Esophagus muscularis mucosa (tissue), 4 donors: Measurements from ENCODE around the gene AKAP8. TPM values are rescaled to one million over a fixed set of nuclear protein-coding genes. Genes with fewer than 3 reads are reported as not detected.
"Not testable (repeated sequence)": the region's sequence is repeated elsewhere in the genome, so short reads cannot be mapped to it uniquely, and the experiment has no call there.

Experiments used
- DNase-seq: peaks from one replicate; pipeline ENCODE4 v3.0.0-alpha.2; 2017; ENCODE audit errors: extremely low spot score
- H3K27ac ChIP-seq, 4 donors: fragments of 200-600 bp; sonication (generic); replicated peaks in 1 of 4; 1 replicate in 3 of 4; 2 replicates in 1 of 4; pipeline ENCODE4 v1.5.1; 2016 to 2019; ENCODE audit warnings: mild to moderate bottlenecking in 1 of 4
- H3K27me3 ChIP-seq, 4 donors: fragments of 200-600 bp; sonication (generic); one replicate each; pipeline versions ENCODE4 v1.5.1 to v1.6.0; 2016 to 2019
- H3K36me3 ChIP-seq, 4 donors: fragments of 200-600 bp; sonication (generic); one replicate each; pipeline ENCODE4 v1.5.1; 2016 to 2019
- H3K4me1 ChIP-seq, 4 donors: fragments of 200-600 bp; sonication (generic); one replicate each; pipeline ENCODE4 v1.5.1; 2016 to 2019
- H3K4me3 ChIP-seq, 4 donors: fragments of 200-600 bp; sonication (generic); 1 replicate in 2 of 4; 2 replicates in 2 of 4; pipeline ENCODE4 v1.5.1; 2016 to 2019; ENCODE audit warnings: mild to moderate bottlenecking in 4 of 4, moderate library complexity in 1 of 4
- H3K9me3 ChIP-seq, 4 donors: fragments of 200-600 bp; sonication (generic); 1 replicate in 3 of 4; 2 replicates in 1 of 4; pipeline ENCODE4 v1.5.1; 2016 to 2019
- EP300 ChIP-seq: sonication (generic); formaldehyde crosslinking; IDR thresholded peaks from one replicate; pipeline ENCODE4 v1.6.1; 2017; ENCODE audit warnings: antibody characterized with exemption
- POLR2A ChIP-seq: fragments of 450-650 bp; IDR thresholded peaks from one replicate; pipeline ENCODE4 v1.6.1; 2017; ENCODE audit warnings: antibody characterized with exemption, moderate library complexity, mild to moderate bottlenecking, low read depth
- POLR2AphosphoS5 ChIP-seq, 2 donors: sonication (generic); formaldehyde crosslinking; IDR thresholded peaks; one replicate each; pipeline ENCODE4 v1.6.1; 2017; ENCODE audit warnings: antibody characterized with exemption in 2 of 2
- WGBS: methylation state at CpG from one replicate; pipeline ENCODE4 v1.1.5; 2018; 5-methylcytosine and 5-hydroxymethylcytosine counted together
- intact Hi-C: fragments of 100-400 bp; cut with DNase I; formaldehyde crosslinking; loops from one replicate; pipeline ENCODE4 v1.15.1; 2023
- total RNA-seq, 4 donors: library from RNA; depleted of rRNA; stranded (reverse); fragments of >200 nt; gene quantifications; one replicate each; pipeline versions ENCODE4 v1.1.0 to v1.2.1, GENCODE V29; 2016
- TF ChIP-seq, protein P1 (sequence below), 3 experiments: fragments of 200-600 bp in 2 of 3; fragments of 450-650 bp in 1 of 3; sonication (generic) in 2 of 3; IDR thresholded peaks; one replicate each; pipeline ENCODE4 v1.5.1; 2017 to 2019; ENCODE audit warnings: antibody characterized with exemption in 3 of 3, mild to moderate bottlenecking in 2 of 3, moderate library complexity in 1 of 3

Gene AKAP8
- total RNA-seq, 4 donors from 2014 or later = 25.2 to 34.3 (median 29.6) TPM

DNA sequence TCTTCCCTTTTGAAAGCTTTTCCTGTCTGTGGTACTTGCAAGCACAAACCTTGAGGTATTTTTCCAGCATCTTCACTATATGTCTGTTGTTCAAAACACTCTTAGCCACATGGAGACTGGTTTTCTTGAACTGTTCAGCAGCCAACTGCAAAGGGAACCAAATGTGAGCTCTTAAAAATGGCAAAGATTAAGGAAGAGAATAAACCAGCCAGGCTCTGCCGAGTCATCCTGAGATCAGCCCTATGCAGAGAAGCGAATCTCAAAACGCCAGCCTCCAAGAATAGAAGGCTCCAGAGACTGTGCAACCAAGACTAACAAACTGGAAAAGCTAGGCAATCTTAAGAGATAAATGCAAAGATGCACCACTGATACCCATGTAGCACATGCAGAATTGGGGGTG, 20.7 kb downstream of the AKAP8 start:
- H3K4me3 ChIP-seq = no peak overlapping the region
- intact Hi-C loops = no loop called here
- DNase-seq = no peak
- TF ChIP-seq EP300 (no peak), POLR2A (no peak), POLR2AphosphoS5 (IDR thresholded peaks at IDR 0.05) (no peak)
- TF ChIP-seq, protein P1, sequence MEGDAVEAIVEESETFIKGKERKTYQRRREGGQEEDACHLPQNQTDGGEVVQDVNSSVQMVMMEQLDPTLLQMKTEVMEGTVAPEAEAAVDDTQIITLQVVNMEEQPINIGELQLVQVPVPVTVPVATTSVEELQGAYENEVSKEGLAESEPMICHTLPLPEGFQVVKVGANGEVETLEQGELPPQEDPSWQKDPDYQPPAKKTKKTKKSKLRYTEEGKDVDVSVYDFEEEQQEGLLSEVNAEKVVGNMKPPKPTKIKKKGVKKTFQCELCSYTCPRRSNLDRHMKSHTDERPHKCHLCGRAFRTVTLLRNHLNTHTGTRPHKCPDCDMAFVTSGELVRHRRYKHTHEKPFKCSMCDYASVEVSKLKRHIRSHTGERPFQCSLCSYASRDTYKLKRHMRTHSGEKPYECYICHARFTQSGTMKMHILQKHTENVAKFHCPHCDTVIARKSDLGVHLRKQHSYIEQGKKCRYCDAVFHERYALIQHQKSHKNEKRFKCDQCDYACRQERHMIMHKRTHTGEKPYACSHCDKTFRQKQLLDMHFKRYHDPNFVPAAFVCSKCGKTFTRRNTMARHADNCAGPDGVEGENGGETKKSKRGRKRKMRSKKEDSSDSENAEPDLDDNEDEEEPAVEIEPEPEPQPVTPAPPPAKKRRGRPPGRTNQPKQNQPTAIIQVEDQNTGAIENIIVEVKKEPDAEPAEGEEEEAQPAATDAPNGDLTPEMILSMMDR (IDR thresholded peaks at IDR 0.05) = no peak
- no peaks in the 10 kb centered on the region for H3K27me3 ChIP-seq
- H3K27ac ChIP-seq = no peak overlapping the region
- 84% methylated on average over 3 of the region's 3 CpGs for WGBS
- peaks cover 50 to 91% (median 82%) of the 10 kb centered on the region in 4 donors for H3K36me3 ChIP-seq
- no peaks in the 10 kb centered on the region for H3K9me3 ChIP-seq
- H3K4me1 ChIP-seq = peaks cover 0 to 5% (median 0%) of the 10 kb centered on the region in 4 donors

- intact Hi-C loops = no loop called here
- Histone ChIP-seq H3K4me3 (no peak overlapping the region), H3K4me1 (peaks cover 0 to 5% (median 0%) of the 10 kb centered on the region in 4 donors), H3K36me3 (peaks cover 52 to 94% (median 89%) of the 10 kb centered on the region in 4 donors), H3K27me3 (no peaks in the 10 kb centered on the region), H3K9me3 (no peaks in the 10 kb centered on the region), H3K27ac (no peak overlapping the region)
- 92% methylated on average over 4 of the region's 4 CpGs for WGBS
- no peak for DNase-seq
- TF ChIP-seq POLR2A = no peak
- TF ChIP-seq POLR2AphosphoS5 (IDR thresholded peaks at IDR 0.05) = no peak
- TF ChIP-seq, protein P1 (IDR thresholded peaks at IDR 0.05) = no peak
- TF ChIP-seq EP300 = no peak
Observed at GRCh38 chr19:15357906-15358305, 21.7 kb downstream of the AKAP8 start.

- Histone ChIP-seq H3K4me3 (no peak overlapping the region), H3K4me1 (peaks cover 0 to 5% (median 0%) of the 10 kb centered on the region in 4 donors), H3K9me3 (no peaks in the 10 kb centered on the region), H3K27ac (peak overlapping the region in 1 of 4 donors; percentile 4), H3K27me3 (no peaks in the 10 kb centered on the region), H3K36me3 (peaks cover 38 to 78% (median 67%) of the 10 kb centered on the region in 4 donors)
- DNase-seq = no peak
- peak in 1 of 2 donors; percentile 23 for TF ChIP-seq POLR2AphosphoS5 (IDR thresholded peaks at IDR 0.05)
- TF ChIP-seq, protein P1 (IDR thresholded peaks at IDR 0.05) = no peak
- intact Hi-C loops = no loop called here
- WGBS = 75% methylated on average over 27 of the region's 27 CpGs
Observed at GRCh38 chr19:15354566-15355296, 24.9 kb downstream of the AKAP8 start.

- H3K27ac ChIP-seq = no peak overlapping the region
- no peaks in the 10 kb centered on the region for H3K9me3 ChIP-seq
- TF ChIP-seq POLR2AphosphoS5 (IDR thresholded peaks at IDR 0.05) (no peak), EP300 (no peak), POLR2A (no peak)
- TF ChIP-seq, protein P1 (IDR thresholded peaks at IDR 0.05) = no peak
- peaks cover 0 to 5% (median 0%) of the 10 kb centered on the region in 4 donors for H3K4me1 ChIP-seq
- no peak for DNase-seq
- H3K36me3 ChIP-seq = peaks cover 30 to 70% (median 59%) of the 10 kb centered on the region in 4 donors
- no peak overlapping the region for H3K4me3 ChIP-seq
- intact Hi-C loops = no loop called here
- 70% methylated on average over 4 of the region's 4 CpGs for WGBS
- H3K27me3 ChIP-seq = no peaks in the 10 kb centered on the region
Observed at GRCh38 chr19:15353908-15354307, 25.7 kb downstream of the AKAP8 start.

DNA sequence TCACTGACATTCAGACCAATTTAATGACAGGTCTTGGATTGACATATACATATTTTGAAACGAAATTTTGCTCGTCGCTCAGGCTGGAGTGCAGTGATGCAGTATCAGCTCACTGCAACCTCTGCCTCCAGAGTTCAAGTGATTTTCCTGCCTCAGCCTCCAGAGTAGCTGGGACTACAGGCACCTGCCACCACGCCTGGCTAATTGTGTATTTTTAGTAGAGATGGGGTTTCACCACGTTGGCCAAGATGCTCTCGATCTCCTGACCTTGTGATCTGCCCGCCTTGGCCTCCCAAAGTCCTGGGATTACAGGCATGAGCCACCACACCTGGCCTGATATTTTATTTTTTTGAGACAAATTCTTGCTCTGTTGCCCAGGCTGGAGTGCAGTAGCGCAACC, 27.1 kb downstream of the AKAP8 start:
- peaks cover 17 to 57% (median 46%) of the 10 kb centered on the region in 4 donors for H3K36me3 ChIP-seq
- H3K27me3 ChIP-seq, H3K27ac ChIP-seq, DNase-seq, H3K4me1 ChIP-seq, intact Hi-C loops, H3K4me3 ChIP-seq, H3K9me3 ChIP-seq: not testable (repeated sequence)
- WGBS = 92% methylated on average over 8 of the region's 8 CpGs

GRCh38 chr19:15341328-15341727, 38.3 kb downstream of the AKAP8 start:
- H3K27ac ChIP-seq, H3K27me3 ChIP-seq, H3K4me3 ChIP-seq, H3K9me3 ChIP-seq, intact Hi-C loops, DNase-seq: not testable (repeated sequence)
- WGBS = 96% methylated on average over 11 of the region's 11 CpGs
- H3K36me3 ChIP-seq = peaks cover 0 to 18% (median 13%) of the 10 kb centered on the region in 4 donors
- peaks cover 0 to 14% (median 2%) of the 10 kb centered on the region in 4 donors for H3K4me1 ChIP-seq
